GM12801 (cell line): ENCODE measurements around the gene TMEM255B.

Experiments
- TF ChIP-seq, protein P1 (sequence below): IDR thresholded peaks from one replicate; pipeline ENCODE4 v1.5.1; 2011; ENCODE audit warnings: control low read depth; ENCODE audit not compliant: insufficient read length; ENCODE audit errors: extremely low read depth

TMEM255B gene

DNA sequence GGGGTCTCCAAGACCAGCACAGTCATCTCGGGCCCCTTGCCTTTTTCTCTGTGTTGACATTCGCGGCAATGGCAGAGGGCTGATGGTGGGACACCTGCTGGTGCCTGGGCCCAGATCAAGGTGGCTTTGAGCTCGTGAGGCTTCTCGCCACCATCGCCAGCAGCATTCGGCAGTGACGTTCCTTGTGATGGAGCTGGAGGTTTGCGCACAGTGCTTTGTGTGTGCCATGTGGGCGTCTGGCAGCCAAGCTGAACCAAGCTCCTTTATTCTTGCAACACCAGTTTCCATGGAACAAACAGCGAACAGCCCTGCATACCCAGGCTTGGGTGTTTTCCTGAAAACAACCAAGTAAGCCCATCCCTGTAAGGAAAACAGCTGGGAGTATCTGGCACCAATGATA lies 9.1 kb upstream of the TMEM255B start:
- TF ChIP-seq, protein P1, sequence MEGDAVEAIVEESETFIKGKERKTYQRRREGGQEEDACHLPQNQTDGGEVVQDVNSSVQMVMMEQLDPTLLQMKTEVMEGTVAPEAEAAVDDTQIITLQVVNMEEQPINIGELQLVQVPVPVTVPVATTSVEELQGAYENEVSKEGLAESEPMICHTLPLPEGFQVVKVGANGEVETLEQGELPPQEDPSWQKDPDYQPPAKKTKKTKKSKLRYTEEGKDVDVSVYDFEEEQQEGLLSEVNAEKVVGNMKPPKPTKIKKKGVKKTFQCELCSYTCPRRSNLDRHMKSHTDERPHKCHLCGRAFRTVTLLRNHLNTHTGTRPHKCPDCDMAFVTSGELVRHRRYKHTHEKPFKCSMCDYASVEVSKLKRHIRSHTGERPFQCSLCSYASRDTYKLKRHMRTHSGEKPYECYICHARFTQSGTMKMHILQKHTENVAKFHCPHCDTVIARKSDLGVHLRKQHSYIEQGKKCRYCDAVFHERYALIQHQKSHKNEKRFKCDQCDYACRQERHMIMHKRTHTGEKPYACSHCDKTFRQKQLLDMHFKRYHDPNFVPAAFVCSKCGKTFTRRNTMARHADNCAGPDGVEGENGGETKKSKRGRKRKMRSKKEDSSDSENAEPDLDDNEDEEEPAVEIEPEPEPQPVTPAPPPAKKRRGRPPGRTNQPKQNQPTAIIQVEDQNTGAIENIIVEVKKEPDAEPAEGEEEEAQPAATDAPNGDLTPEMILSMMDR: no peak

DNA sequence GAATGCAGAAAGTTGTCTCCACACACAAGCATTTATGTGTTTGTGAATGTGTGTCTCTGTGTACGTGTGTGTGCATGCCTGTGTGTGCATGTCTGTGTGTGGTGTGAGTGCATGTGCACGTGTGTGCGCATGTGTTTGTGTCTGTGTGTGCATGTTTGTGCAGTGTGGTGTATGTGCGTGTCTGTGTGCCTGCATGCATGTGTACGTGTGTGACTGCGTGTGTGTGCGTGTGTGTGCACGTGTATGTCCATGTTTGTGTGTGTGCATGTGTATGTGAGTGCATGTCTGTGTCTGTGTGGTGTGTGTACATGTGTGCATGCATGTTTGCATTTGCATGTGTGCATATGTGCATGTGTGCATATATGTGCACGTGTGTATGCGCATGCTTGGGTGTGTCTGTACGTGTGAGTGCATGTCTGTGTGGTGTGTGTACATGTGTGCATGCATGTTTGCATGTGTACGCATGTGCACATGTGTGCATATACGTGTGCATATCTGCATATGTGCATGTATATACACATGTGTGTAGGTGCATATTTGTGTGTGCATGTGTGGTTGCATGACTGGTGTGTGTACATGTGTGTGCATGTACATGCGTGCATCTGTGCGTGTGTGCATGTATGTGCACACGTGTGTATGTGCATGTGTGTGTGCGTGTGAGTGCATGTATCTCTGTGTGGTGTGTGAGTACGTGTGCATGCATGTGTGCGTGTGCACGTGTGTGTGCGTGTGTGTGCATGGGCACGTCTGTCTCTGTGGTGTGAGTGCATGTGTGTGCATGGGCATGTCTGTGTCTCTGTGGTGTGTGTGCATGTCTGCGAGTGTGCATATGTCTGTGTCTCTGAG lies 8.2 kb upstream of the TMEM255B start:
- TF ChIP-seq, protein P1: no peak

DNA sequence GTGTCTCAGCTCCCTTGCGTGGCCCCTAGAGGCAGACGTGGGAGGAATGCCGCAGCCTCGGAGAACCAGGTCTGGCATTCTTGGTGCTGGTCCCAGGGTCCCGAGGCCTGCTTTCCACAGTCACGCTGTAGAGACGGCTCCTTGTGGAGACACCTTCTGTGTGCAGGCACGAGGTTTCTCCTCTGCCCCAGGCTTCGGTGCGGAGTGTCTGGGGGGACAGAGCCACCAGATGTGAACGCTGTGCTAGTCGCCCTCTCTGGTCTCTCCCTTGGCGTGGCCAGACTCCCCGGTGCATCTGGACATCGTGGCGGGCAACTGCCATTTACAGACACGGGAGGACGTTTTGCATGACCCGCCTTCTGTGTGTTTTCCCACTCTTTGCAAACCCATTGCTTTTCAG lies 7.5 kb upstream of the TMEM255B start:
- TF ChIP-seq, protein P1: no peak

DNA sequence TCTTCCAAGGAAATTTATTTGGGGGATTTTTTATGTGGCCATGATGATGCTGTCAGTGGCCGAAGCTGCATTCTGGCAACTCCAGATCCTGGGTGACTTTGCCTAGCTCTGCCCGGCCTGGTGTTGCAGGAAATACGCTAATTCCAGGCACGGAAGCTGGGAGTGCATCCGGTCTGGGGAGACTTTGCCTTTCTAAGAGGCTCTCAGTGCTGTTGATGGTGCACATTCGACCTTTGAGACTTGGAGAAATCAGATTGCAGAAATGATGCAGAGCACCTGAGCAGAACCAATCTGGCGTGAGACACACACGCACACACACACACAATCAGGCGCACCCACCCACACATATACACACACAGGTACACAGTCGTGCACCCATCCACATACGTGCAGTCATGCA lies 5.9 kb upstream of the TMEM255B start:
- TF ChIP-seq, protein P1: no peak

DNA sequence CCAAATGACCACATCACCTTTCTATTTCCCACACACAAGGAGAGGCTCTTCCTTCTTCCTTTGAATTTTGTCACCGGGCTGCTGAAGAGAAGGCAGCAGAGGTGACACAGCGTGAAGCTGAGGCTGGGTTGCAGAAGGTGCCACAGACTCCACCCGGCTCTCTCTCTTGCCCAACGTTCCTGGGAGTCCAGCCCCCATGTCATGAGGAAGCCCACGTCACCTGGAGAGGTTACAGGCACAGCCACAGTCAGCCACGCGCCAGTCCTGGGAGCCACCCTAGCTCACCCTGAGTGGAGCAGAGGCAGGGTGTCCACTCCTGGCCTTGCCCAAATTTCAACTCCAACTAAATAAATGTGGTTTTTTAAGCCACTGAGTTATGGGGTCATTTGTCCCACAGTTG lies 4.8 kb upstream of the TMEM255B start:
- TF ChIP-seq, protein P1: no peak

DNA sequence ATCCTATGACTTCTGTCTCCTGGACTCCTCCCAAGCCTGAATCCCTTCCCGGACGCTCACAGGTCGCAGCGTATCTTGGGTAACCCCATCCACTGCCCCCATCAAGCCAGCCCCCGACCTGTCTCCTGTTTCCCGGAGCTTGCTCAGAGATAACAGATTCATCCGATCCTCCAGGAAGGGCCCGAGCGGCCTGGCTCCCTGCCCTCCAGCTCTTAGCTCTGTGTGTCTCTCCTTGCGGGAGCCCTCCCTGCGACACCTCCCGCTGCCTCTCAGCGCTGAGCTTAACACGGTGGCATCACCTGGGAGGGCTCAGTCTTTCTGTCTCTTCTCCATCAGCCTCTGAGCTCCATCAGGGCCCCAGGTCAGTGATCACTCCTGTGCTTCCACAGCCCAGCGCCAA lies 4.3 kb upstream of the TMEM255B start:
- TF ChIP-seq, protein P1: no peak

DNA sequence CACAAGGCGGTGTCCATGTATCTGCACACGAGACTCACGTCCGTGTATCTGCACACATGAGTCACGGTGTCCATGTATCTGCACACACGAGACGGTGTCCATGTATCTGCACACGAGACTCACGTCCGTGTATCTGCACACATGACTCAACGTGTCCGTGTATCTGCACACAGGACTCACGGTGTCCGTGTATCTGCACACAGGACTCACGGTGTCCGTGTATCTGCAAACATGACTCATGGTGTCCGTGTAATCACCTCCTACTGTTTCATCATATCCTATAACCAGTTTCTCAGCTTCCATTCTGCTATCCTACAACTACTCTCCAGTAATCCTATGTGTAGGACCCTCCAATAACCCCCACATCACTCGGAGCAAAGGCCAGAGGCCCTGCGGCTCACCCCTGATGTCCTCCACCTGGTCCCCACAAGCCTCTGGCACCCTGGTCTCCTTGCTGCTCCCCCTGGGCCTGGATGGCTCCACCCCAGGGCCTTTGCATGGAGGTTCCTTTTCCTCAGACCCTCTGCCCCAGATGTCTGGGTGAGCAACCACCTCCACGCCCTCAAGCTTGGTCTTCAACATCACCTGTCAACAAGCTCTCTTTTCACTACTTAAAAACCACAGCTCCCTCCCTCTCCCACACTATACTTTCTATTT lies 2.5 kb upstream of the TMEM255B start:
- TF ChIP-seq, protein P1: no peak
